NCI-H1105 (cell line): ENCODE measurements around the gene RAB8A.
"Not testable (repeated sequence)": the region's sequence is repeated elsewhere in the genome, so short reads cannot be mapped to it uniquely, and the experiment has no call there.

Experiments
- DNase-seq: peaks from one replicate; lab custom pipeline; 2025; lab: John Stamatoyannopoulos, UW

RAB8A gene

DNA sequence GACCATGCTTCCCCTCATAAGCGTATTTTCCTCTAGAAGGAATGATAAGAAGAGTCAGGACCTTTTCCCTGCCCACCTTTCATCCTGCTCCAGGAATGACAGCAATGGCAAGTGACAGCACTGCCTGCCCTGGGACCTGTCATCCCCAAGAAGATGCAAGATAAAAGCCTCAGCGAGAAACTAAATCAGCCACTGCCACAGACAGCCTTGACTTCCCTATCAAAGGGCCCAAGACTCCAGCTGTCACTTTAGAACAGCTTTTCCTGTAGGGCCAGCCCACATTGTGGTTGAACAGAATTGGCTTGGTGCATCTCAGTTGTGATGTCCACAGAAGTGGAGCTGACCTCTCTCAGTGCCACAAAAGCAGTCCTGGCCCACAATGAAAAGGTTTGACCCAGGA is 1.1 kb downstream of the RAB8A start:
- no peak for DNase-seq

DNA sequence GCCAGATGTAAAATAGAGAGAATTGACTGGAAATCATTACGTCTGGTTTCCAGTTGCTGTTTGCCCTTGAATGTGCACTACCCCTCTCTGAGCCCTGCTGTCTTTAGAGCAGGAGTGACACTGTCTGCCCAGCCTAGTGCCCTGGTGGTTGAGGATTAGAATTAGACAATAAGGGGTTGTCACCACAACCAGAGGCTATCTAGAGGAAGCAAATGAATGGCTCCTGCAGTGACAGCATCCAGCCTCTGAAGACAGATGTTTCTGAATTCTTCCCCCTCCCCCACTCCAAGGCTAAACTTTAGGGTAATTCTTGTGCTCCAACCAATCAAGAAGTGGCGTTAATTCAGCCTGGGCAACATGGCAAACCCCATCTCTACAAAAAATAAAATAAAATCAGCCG is 2.0 kb downstream of the RAB8A start:
- DNase-seq: no peak

DNA sequence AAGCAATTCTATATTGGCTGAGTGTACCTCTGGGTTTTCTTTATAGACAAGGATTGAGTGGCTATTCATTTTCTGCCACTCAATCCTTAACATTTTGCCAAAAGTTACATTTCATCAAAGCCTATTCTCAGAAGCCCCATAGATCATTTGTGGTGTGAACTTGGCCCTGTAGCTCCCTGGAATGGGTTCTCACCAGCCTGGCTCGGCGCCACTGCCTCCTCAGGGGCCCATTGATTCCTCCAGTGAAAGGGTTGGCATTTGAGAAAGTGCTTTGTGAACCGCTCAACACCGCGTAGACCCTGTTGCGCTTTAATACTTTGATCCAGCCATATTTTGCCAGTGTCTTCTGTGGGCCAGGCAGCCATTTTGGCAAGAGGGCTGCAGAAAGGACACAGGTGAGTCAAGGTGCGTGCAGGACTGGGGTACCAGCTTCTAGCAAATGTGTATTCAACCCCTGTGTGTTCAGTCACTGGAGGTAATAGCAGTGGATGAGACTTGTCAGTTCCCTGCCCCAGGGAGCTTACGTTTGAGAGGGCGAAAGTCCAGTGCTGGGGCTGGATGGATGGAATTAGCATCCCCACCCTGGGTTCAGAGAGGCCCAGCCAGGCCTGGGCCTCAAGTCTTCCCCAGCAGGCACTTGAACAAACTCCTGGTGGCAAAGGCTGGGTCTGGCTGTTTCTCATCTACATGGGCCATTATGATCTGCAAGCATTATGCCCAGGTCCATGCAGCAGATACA is 3.8 kb downstream of the RAB8A start:
- DNase-seq: no peak

DNA sequence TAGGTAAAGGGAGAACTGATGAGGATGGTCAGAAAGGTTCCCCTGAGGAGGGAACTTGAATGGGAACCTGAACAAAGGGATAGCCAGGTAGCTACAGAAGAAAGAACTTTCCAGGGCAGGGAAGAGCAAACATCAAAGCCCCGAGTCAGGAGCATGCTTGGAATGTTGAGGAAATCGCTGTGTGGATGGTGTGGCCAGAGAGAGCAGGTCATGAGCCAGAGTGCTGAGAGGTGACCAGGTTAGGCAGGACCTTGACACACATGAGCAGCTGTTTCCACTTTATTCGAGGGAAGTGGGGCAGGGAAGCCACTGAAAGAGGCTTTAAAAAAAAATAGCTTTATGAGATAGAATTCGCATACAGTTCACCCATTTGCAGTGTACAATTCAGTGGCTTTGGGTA is 4.4 kb downstream of the RAB8A start:
- no peak for DNase-seq

DNA sequence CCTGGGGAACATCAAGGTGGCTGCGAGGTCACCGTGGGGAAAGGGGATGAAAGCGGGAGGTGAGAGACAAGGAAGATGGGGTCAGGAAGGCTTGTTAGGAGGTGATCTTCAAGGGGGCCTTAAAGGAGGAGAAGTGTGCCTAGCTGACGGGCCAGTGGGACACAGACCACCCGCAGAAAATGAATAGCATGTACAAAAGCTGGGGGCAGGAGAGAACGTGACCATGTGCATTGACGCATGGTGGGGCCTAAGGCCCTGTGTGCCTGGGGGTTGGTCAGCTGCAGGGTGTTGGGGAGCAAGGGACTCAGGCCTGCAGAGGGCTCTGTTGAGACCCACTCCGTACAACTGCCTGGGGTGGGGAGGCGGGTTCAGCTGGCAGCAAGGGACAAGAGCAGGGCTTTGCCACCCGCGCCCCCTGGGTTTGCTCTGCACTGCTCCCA is 5.9 kb downstream of the RAB8A start:
- DNase-seq: no peak

DNA sequence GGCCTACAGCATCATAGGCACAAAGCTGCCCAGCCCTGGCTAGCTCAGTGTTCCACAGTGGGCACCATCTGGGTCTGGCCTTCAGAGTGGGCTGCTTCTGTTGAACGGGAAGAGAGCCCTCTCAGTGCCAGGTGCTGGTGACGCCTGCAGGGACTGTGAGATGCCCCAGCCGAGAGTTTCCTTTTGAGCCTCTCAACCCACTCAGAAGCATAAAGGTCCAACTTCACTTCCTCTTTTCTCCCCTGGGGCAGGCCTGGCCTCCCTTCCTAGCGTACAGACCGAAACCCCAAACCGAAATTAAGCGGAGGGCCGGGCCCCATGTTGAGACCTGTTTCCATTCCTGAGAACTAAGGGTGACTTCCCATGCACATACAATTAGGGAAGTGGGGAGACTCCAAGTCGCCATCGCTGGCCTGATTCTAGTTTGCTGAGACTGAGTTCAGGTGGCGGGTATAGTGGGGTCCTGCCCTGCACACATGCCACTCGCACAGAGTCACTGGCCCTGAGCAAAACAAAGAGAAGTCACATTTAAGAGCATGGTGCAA is 6.9 kb downstream of the RAB8A start:
- no peak for DNase-seq

DNA sequence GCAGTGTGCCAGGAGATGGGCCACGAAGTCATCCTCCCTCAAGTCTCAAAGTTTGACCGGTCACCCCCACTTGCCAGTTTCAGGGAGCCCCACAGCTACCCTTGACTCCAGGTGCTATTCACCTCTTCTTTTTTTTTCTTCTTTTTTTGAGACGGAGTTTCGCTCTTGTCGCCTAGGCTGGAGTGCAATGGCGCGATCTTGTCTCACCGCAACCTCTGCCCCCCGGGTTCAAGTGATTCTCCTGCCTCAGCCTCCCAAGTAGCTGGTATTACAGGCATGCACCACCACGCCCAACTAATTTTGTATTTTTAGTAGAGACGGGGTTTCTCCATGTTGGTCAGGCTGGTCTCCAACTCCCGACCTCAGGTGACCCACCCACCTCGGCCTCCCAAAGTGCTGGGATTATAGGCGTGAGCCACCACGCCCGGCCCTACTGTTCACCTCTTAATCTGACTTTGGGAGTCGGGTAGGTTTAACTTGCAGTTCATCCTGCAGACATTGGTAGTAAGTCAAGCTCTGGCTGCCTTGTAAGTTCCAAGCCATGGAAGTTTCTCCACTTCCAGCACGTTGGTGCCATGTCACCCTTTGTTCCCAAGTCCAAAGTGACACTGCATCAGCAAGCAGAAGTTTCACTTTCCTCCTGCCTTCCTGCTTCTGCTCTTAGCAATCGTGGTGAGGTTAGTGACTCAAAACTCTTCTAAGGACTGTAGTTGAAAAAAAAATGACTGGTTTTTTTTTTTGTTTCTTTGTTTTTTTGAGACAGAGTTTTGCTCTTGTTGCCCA is 7.6 kb downstream of the RAB8A start:
- DNase-seq: not testable (repeated sequence)

DNA sequence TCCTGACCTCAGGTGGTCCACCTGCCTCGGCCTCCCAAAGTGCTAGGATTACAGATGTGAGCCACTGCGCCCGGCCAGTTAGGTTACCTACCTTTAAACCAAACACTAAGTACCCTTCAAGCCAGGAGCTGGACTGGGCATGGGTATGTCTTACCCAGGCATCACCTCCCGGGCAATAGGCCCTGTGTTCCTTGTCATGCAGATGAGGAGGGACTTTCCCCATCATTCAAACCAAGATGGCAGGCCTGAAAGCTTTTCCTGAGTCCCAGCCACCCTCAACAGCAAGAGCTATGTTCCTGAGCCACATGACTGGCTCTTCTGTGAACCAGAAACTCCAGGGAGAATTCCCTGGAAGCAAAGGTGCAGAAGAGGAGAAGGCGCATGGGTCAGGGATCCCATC is 9.5 kb downstream of the RAB8A start:
- no peak for DNase-seq

DNA sequence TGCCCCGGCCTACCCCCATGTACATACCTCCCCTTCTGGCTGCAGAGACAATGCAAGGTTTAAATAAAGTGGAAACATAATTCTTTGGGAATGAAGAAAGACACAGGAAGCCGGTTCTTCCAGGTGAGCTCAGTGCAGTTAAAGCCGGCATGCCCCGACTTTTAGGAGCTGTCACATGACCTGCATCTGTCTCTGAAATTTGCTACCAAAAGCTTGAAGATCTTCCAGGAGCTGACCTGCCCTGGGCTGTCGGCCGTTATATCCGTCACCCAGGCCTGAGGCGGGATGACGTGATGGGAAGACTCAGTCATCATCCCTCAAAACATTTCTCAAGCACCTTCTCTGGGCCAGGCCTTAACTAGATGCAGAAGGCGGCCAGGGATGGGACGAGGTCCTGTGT is 10.3 kb downstream of the RAB8A start:
- DNase-seq: no peak

DNA sequence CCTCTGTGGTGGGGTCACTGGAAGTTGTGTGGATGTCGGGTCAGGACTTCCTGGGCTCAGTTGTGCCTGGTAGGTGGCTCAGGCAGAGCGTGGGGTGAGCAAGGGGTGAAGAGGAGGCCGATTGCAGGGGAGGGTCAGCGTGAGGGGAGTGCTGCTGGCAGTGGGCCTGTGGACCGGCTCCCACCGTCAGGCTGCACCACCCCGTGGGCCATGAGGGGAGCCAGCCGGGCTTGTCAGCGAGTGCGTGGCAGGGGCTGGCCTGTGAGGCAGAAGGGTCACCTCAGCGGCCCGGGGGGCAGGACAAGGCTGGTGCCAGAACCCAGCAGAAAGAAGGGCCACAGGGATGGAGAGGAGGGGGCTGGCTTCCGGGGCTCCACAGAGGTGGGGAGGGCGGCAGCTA is 13.3 kb downstream of the RAB8A start:
- no peak for DNase-seq

DNA sequence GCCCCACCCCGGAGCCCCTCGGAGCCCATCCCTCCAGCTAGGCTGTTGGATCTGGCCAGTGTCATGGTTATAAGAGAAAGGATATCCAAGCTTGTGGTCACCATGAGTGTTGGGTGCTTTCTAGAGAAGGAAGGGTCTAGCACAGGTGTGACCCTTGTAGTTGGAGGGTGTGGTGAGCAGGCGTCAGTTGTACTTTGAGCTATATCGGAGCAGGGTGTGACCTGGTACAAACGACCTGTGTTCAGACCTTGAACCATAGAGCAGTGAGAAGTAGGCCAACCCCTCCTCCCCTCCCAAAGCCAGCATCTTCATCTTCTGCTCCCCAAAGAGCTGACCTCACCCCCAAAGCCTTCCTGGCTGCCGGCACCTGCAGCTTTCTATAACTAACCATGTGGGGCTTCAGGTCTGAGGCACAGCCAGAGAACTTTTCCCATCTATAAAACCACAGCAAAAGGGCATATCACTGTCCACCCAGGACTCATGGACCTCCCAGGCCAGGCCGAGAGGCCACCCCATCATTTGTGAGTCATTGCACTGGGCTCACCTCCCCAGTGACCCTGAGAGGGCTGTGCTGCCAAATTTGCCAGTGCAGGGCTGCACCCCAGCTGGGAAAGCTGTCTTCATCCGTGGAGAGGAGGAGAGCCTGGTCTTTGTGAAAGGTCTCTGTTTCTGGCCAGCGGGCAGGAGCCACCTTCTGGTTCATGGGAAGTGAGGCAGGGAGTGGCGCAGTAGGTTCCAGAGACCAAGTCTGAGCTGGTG is 14.2 kb downstream of the RAB8A start:
- no peak for DNase-seq

DNA sequence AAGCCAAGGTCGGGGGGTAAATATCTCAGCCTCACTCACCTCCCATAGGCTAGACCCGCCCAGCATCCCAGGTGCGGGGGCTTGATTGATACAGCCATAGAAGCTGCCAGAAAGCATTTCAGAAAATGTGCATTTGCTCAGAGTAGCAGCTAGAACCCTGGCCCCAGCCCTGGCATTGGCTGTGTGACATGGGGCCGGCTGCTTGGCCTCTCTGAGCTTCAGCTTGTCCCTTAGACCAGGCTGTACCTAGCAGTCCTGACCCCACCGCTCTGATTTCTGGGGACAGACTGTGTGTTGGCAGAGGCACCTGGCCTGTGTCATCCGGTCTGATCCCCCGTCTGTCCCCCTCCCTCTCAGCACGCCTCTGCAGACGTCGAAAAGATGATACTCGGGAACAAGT is 15.4 kb downstream of the RAB8A start:
- no peak for DNase-seq

DNA sequence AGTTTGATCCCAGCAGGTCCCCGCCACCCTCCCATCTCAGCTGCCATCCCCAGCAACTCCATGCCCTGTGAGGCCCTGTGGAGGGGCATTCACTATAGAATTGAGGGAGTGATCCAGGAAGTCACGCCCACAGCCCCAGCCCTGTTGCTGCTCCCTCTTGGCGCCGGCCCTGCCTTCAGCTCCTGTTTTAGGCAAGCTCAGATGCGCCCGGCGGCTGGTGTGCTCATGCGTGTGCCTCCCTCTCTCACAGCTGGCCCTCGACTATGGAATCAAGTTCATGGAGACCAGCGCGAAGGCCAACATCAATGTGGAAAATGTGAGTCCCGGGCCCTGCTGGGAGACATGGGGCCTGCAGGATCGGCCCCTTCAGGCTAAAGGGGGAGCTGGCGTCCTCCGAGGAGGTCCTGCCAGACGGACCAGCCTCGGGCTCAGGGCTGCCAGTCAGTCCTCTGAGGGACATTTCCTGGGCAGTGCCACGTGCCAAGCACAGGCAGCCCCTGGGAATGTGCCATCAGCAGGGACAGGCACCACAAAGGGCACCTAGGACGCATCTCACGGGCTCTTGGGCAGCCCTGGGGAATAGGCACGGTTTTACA is 16.2 kb downstream of the RAB8A start:
- no peak for DNase-seq

DNA sequence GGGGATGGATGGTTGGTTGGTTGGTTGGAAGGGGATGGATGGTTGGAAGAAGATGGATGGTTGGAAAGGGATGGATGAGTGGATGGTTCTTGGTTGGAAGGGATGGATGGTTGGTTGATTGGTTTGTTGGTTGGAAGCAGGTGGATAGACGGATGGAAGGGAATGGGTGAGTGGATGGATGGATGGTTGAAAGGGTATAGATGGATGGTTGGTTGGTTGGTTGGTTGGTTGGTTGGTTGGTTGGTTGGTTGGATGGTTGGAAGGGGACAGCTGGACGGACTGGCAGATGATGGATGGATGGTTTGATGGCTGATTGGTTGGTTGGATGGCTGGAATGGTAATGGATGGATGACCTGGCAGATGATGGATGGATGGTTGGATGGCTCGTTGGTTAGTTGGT is 20.0 kb downstream of the RAB8A start:
- no peak for DNase-seq

DNA sequence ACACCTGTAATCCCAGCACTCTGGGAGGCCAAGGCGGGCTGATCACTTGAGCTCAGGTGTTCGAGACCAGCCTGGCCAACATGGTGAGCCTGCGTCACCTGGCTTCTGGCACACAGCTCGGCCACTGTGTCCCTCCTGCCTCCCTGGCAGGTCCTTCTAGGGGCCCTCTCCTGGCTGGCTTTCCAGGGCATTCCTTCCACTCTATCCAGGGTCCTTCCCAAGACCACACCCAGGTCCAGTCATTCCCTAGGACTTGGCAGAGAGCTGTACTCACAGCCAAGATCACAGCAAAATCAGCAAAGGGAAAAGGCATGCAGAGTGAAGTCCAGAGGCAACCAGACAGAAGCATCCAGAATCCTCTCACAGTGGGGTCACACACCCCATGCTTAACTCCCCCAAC is 22.1 kb downstream of the RAB8A start:
- DNase-seq: no peak

DNA sequence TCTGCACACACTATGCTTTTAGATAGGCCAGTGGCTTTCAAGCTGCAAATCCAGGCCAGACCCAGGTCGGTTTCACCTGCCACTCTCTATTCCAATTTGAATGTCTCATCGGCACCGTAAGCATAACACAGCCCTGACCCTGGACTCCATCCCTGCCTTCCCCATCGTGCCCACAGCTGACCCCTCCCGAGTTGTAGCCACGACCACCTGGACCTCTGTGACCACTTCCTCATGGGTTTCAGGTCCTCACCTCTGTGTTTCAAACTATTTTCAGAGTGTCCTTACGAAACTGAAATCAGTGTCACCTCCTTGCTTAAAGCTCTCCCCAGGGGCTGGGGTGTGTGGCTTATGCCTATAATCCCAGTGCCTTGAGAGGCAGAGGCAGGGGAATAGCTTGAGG is 22.8 kb downstream of the RAB8A start:
- DNase-seq: no peak

DNA sequence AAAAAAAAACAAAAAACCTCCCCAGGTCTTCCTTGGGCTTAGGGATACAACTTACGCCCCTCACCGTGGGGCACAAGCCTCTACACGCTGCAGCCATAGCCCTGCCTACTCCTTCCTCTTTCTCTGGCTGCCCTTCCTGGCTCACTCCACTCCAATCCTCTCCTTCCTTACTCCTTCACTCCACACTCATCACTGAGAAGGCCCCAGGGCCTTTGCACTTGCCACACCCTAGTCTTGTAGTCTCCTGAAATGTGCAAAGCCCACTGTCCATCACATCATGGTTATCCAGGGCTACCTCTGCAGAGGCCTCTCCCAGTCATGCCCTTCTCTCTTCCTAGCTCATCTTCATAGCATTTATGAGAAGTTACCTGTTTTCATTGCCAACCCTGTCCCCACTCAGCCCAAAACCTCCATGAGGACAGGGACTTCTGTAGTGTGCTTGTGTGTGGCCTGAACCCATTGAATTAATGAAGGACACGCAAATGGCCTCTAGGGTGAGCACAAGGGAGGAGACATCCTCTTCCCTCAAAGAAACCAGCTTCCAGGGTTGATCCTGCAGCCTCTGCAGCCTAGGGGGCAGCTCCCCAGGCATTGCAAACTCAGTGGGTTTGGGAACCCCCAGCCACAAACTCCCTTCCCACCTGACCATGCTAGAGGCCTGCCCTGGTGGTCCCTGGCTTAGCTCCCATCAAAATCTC is 23.9 kb downstream of the RAB8A start:
- DNase-seq: no peak

DNA sequence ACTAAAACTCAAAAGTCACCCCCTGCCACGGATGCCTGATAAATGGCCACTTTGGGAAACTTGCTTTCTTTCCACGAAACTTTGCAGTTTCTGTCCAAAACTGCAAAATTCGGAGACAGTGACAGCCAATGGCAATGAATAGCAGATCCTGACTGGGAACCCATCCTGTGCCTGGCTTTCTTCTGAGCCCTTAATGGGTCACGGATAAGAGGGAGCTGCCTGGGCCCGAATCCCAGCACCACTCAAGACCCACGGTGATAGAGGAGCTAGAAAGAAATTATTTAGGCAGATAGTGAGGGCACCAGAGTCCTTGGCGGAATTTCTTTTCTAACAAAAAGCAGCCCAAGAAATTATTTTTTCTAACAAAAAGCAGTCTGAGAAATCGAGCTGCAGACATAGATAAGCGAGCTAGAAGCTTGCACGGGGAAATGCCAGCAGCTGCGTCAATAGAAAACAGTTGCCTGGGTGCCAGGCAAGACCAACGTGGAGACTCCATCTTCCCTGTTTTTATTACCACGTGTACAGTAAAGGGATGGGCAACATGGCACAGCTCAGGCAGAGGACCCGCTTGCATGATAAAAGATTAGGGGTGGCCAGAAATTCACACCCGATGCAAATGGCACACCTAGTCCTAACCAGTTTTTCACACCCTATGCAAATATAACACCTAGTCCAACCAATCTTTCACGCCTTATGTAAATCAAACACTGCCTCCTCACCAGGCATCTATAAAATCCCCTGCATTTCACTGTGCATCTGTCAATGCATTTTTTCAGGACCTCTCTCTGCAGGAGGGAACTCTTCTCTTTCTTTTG is 24.7 kb downstream of the RAB8A start:
- no peak for DNase-seq

DNA sequence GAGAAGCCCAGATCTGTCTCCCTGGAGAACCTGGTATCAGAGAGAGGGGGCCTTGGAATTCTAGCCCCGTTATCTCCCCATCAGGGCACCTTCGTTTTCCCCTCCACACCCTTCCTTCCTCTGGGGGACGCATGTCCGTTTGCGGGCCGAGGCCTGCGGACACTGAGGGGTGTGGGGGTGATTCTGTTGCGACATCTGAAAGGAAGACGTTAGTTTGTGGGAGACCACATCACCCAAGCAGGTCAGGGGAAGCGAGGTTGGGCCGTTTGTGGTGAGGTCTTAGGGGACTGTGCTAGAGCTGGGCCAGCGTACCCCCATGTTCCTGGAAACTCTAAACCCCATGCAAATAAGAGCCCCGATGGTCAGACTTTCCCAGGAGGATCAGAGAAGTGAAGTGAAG is 28.1 kb downstream of the RAB8A start:
- no peak for DNase-seq

DNA sequence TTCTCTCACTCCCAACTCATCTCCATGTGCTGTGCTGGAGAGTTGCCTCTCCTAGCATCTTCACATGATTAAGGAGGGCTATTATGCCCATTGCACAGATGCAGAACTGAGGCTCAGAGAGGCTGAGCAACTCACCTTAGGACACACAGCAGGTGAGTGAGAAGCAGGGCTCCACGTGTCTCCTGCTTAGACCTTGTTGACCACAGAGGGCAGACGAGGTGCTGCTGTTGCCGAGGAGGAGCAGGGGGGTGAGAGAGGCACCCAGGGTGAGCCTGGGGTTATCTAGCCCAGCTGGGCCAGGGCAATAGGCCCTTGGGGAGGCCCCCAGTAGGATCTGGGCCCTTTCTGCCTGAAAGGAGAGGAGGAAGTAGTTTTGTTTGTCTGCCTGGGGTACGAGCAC is 29.4 kb downstream of the RAB8A start:
- DNase-seq: no peak
